GM19240 (cell line): Measurements from ENCODE around the gene LY6G5C.
A peak's percentile ranks its signal among the peaks of the same experiment; 100 is the strongest.

Source experiments
- DNase-seq: peaks from one replicate; pipeline ENCODE4 v3.0.0; 2011; ENCODE audit warnings: low spot score; ENCODE audit not compliant: insufficient read length

The LY6G5C gene

DNA sequence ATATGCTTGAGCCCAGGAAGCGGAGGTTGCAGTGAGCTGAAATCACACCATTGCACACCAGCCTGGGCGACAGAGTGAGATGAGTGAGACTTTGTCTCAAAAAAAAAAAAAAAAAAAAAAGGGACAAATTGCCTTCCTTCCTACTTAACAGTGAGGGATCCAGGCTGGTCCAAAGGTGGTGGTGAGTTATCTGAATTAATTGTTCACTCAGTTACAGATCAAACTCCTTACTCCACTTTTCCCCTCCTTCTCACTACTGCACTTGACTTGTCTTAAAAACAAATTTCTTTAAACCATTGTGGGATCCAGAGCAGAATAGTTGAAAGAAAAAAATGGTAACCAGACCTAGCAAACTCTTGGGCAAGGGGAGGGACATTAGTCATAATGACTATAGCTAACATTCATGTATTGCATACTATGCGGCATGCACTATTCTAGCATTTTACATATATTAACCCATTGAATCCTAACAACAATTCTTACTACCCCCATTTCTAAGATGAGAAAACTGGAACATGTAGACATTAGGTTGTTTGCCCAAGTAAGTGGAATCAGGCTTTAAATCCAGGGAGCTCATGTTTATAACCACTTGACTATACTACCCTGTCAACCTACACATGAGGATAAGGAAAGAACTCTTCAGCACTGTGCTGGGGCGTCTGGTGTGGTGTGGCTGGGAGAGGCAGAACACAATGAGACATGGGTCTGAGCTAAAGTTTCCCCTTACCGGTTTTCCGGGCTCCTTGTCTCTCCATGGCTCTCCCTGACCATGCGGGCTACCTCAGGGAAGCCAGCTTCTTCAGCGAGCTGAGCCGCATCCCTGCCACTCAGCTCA is 17.5 kb downstream of the LY6G5C start:
- DNase-seq = no peak

GRCh38 chr6:31662124-31662723 is 18.6 kb downstream of the LY6G5C start:
- DNase-seq = no peak

GRCh38 chr6:31661262-31662123 is 19.4 kb downstream of the LY6G5C start:
- no peak for DNase-seq

DNA sequence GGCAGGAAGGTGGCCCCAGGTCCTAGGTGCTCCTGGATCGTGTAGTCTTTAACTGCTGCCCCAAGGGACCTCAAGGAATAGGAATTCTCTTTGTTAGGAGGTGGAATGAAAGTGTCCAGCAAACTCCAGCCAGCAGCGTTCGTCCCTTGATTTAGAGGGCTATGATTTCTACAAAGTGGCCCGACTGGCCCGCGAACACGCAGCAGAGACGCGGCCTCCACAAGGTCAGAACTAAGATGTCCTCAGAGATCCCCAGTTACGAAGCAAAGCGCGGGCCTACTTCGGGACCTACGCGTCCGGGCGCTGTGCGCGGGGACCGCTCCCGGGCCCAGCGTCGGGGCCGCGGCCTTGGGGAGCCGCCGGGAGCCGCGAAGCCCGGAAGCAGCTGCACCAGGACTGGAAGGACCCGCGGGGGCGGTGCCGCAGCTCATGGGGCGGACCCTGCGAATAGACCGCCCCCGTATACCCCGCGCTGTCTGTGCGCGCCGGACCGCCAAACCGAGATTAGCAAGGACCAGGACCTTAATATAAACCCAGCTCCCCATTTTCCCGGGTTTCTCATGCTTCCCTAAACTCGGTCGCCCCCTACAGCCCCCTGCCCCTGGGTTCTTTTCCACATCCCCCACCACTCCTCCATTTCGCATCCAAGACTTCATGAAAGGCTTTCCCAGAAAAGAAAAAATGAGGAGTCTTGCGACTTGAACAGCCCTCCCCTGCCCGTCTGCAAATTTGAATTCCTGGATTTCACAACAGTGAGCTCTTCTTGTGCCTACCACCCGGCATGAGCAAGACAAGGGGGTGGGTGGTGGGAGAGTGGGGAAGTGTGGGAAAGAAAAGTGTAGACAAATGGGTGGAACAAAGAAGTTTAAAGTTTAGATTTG is 20.2 kb downstream of the LY6G5C start, which contains the start of gene C6orf47:
Gene C6orf47, minus strand, starts transcription at position 398 of the 881 bp plus-strand sequence. CDS start 831 bp downstream, outside the sequence.
- DNase-seq = no peak

DNA sequence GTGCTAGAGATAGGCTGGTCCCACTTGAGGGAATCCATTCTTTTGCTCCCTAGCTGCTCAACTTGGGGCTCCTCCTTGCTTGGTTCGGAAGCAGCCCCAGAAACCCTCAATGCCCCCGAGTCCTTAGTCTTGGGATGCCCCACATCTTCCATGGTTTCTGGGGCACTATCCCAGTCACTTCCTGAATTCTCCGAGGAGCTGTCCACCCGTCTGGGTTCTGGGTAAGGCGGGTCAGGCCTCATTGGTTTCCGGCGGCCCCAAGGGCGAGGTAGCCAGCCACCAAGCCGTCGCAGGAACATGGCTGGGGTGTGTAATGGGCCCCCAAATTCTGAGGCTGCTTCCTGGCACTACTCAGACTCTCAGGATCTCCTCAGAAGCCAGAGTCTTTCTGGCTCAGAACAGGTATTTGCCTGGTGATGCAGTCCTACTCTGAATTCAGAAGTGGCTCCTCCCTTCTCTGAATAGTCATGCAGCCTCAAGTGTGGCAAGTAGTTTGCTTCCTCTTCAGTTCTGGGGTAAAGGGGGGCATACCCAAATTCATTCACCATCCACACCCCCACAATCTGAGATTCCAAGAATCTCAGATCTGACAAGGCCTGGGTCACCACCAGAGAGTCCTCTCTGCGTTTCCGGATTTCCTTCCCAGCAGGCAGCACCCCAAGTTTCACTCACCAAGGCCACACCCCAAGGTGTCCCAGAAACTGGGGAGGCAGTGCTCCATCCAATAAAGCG is 21.1 kb downstream of the LY6G5C start:
- DNase-seq = no peak

DNA sequence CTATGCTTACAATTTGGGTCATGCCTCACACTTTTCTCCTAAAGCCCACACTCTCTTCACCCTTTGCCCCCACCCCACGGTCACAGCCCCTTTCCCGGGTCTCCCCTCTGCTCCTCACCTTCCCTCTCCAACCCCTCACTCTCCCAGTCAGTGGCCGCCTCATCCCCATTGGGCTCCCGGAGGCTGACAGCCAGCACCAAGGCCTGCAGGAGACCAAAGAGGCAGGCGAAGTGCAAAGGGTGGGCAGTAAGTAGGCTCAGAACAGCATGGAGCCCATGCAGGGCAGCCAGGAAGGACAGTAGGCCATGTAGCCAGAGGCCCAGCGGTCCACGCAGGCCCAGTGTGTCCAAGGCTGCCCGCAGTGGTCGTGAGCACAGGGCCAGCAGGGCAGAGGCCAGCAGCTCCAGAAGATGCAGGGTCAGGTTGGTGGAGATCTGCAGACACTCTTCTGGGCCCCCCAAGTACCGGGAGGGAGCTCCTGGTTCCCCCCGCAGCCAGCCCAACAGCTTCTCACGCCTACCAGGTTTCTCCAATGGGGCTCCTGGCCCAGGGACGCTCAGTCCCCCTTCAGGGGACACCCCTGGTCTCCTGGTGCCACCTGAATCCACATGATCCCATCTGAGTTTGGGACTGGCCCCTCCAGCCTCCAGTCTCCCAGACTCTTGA is 21.8 kb downstream of the LY6G5C start:
- no peak for DNase-seq

DNA sequence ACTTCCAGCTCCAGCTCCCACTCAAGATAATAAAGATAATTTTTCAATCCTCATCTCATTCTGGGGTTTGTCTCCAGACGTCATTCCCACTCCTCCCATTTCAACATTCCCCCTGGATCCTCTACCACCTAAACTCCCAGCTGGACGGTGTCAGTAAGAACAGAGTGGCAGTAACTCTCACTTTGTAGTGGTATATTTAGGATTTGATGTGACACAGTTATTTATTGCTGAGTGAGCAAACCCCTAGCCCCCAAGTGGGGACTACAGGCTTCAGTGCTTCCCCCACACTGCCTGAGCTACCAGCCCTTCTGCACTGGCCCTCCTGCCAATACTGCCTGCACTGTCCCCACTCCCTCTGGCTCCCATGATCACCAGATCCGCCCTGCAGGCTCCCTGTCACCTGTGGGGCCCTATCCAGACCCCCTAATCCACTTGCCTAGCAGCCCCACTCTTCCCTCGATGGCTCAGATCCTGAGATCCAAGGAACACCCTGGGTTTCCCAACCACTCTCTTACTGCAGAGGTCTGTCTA is 22.6 kb downstream of the LY6G5C start:
- no peak for DNase-seq

DNA sequence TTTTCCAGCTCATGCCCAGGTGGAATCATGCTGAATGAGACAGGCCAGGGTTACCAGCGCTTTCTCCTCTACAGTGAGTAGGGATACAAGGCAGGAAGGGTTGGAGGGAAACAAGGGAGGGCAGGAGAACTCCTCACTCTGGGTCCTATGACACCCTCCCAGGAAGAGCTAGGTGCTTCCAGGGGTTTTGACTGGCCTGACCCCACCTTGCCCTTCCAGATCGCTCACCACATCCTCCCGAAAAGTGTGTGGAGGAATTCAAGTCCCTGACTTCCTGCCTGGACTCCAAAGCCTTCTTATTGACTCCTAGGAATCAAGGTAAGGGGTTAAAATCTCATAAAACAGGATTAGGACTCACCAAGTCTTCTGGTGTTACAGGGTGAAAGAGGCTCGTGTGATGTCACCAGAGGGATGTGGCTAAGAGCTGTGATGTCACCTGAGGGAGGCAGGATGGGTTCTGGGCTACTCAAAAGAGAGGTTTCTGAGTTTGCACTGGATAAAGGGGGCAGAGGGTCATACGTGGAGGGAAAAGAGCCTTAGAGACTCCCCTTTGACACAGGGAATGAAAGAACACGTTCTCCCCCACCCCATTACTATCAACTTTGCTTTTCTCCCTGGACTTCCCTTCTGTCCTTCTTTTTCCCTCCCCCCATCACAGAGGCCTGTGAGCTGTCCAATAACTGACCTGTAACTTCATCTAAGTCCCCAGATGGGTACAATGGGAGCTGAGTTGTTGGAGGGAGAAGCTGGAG is 23.3 kb downstream of the LY6G5C start:
- DNase-seq = no peak

DNA sequence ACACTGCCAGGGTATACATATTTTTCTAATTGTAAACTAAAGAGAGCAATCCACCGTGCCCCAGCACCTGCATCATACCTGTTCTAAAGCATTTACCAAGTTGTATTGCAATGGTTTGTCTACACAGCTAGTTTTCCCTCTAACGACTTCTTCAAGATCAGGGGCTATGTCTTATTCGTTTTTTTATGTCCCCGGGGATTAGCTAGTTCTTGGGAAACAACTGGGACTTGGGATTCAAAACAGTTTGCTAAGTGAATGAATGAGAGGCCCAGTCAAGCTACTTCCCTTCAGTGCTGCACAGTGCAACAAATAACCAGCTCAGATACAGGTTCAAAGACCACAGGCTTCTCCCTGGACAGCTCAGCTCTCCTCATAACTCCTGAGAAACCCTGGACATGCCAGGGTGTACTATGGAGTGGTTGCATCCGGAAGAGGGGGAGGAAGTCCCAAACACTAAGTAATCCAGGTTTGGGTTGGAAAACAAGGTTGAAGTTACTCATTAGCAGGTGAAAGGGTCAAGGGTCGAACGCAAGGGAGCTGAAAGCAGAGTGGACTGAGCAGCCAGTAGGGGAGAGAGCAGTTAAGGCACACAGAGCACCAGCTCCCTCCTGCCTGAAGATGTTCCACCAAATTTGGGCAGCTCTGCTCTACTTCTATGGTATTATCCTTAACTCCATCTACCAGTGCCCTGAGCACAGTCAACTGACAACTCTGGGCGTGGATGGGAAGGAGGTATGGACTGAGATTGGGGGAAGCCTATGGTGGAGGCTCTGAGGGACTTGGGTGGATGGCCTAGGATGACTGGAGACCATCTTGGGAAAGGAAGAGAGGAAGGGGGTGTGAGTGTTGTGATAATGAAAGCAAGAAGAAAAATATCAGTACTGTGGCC is 25.3 kb downstream of the LY6G5C start, which contains the start of gene APOM:
Gene APOM, plus strand, starts transcription at position 546 of the 889 bp plus-strand sequence. Its CDS starts 73 bp downstream, at position 619.
- no peak for DNase-seq

DNA sequence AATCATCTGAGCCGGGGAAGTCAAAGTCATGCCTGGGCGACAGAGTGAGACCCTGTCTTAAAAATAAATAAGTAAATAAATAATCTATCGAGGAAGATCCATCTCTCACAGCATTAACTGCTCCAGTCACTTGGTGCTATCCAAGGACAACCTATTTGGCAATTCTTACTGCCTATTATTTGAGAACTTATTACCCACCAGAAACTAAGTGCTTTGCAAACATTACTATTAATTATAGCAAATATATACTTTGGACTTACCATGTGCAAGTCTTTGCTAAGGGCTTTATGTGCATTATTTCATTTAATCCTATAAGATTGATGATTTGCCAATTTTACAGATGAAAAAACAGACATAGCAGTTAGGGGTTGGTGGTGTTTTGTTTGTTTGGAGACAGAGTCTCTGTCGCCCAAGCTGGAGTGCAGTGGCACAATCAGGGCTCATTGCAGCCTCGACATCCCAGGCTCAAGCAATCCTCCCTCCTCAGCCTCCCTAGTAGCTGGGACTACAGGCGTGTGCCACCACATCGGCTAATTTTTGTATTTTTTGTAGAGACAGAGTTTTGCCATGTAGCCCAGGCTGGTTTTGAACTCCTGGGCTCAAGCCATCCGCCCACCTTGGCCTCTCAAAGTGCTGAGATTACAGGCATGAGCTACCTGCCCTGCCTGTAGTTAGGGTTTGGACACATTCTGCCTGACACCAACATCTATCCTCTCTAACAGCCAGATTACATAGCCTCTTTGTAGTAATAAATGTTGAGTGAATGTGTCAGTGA is 26.1 kb downstream of the LY6G5C start:
- no peak for DNase-seq

DNA sequence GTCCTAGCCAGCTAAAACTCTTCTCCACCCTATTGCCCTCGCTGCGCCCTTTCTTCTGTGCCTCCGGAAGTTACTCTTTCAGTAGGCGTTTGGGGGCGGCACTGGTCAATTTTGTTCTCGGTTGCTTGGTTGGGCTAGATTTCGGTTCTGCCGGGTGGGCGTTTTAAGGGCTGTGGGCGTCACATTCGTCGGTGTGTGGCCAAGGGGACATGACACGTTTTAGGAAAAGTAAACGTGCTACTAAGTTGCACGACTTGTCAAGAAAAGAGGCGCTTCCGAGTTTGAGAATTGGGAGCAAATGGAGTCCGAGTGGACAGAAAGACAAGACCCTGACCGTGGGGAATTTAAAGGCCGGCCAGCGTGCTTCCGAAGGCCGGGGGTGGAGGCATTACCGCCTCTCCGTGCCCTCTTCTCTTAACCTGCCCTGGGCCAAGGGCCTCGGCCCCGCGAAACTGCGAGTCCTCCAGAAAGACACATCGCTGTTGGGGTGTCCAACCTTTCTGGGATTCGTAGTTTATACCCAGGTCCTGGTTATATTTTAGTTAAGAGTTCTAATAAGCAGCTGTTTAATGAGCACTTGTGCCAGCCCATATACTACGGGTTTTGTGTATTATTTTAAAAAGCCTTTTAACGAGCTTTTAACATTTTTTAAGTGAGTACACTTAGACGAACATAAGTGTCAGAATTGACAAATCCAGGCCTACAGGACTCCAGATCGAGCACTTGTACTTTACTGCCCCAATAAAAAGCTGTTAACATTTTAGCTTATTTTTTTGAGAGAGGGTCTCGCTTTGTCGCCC is 27.7 kb downstream of the LY6G5C start:
- peak; percentile 94 for DNase-seq

GRCh38 chr6:31651602-31652191 is 29.2 kb downstream of the LY6G5C start:
- DNase-seq = peak; percentile 65

DNA sequence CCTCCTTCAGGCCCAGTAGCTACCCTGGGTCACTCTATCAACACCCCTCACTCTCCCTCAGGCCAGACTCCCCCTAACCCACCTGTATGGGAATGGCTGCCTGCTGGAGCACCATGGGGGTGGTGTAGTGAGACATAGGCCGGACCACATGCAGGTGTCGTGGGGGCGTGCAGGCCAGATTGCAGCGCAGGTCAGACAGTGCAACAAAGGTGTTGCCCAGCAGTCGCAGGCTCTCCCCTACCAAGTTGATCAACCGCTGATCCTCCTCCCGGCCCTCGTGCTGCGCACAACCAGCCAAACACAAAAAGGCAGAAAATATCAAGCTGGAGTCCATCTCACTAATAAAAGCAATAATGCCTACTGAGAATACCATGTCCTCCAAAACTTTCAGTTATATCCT is 35.5 kb downstream of the LY6G5C start:
- DNase-seq = no peak

DNA sequence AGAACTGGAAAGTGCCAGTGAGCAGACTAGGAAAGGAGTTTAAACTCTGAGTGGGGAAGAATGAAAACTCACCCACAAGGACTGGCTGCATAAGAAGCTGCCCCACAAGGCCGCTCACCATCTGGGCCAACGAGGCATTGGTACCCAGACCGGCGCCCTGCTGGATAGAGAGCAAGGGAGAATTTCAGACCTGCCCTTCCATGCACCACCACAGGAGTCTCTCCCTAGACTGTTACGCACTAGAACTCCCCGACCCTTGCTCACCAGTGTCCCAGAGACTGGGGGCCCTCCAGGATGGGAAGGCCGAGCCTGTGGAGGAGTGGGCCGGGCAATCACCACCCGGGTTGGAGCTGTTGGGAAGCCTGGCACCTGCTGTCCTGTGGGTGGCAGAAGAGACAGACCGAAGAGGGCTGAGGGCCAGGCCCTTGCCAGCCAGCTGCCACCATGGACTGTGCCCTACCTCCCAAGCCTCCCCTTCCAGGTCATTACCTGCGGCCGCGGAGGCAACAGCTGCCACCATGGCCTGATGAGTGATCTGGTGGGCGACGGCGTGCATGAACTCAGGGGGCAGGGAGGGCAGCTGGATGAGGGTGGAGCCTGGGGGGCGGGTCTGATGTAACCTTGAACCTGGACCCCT is 36.9 kb downstream of the LY6G5C start:
- no peak for DNase-seq
